Prostate gland (tissue), 2 donors: ENCODE measurements around the gene ZDHHC11.
"Not testable (repeated sequence)": the region's sequence is repeated elsewhere in the genome, so short reads cannot be mapped to it uniquely, and the experiment has no call there.

Experiments
- CTCF ChIP-seq, 4 experiments: fragments of 200-600 bp in 2 of 4; fragments of 450-650 bp in 2 of 4; sonication (generic) in 2 of 4; IDR thresholded peaks; 1 replicate in 3 of 4; 2 replicates in 1 of 4; pipeline ENCODE4 v1.5.1; 2016 to 2019; ENCODE audit warnings: antibody characterized with exemption in 4 of 4, mild to moderate bottlenecking in 2 of 4, moderate library complexity in 2 of 4
- POLR2AphosphoS5 ChIP-seq: sonication (generic); formaldehyde crosslinking; IDR thresholded peaks from one replicate; pipeline ENCODE4 v1.6.1; 2017; ENCODE audit warnings: antibody characterized with exemption

- not testable (repeated sequence) for TF ChIP-seq POLR2AphosphoS5; CTCF (IDR thresholded peaks at IDR 0.05)
Observed at GRCh38 chr5:813575-813974, 37.2 kb downstream of the ZDHHC11 start.
